GM18868 (cell line): ENCODE data around the gene SUPT20HL2.
"Not testable (repeated sequence)": the region's sequence is repeated elsewhere in the genome, so short reads cannot be mapped to it uniquely, and the experiment has no call there.

Experiments used
- ATAC-seq: cut with Tn5 transposase; IDR thresholded peaks from one replicate; pipeline ENCODE4 v1.9.1; 2021; ENCODE audit warnings: mild to moderate bottlenecking, moderate library complexity; ENCODE audit not compliant: unreplicated experiment

SUPT20HL2 gene

DNA sequence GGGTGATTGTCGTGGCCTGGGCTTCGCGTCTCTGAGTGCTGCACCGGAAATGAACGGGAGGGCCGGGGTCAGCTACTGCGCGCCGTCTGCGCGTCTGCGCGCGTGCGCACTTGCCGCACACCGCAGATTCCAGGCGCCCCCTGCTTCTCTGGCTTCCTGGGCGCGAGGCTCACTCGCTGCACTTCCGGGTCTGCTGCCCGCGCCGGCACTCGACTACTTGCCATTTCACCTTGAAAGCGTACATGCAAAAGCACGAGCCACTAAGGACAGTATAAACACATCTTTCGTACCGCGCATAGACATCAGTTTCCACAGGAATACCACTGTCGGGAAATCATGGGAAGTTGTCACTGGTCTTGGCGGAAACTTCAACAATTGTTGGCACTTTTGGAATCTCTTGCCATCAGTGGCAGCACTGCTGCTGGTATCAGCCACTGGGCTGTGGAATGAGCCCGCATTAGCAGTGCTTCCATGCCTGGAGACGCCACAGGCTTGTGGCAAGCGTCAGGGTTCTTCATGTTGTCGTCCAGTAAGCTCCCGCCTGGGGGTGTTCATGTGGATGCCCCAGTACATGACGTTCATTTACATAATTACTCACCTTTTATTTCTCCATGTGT lies at the start of gene SUPT20HL2:
SUPT20HL2 (minus strand) TSS at position 51 of the 617 bp plus-strand sequence. CDS start 754 bp downstream, outside the sequence.
- no peak for ATAC-seq

DNA sequence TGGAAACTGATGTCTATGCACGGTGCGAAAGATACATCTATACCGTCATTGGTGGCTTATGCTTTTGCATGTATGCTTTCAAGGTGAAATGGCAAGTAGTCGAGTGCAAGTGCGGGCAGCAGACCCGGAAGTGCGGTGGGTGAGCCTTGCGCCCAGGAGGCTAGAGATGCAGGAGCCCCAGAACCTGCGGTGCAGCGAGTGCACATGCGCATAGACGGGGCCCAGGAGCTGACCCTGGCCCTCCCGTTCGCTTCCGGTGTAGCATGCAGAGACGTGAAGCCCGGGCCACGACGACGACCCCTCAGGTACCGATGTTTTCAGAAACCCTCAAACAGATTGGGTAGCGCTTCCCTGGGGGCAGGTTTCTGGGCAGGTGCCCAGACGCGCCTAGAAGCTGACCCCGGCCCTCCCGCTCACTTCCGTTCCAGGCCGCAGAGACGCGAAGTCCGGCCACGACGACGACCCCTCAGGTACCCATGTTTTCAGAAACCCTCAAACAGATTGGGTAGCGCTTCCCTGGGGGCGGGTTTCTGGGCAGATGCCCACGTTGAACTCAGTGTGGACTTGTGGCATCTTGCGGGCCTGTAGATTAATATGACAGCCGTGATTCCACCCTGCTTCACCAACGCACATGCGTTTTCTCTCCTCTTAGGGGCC lies 48.3 kb upstream of the SUPT20HL2 start:
- not testable (repeated sequence) for ATAC-seq

DNA sequence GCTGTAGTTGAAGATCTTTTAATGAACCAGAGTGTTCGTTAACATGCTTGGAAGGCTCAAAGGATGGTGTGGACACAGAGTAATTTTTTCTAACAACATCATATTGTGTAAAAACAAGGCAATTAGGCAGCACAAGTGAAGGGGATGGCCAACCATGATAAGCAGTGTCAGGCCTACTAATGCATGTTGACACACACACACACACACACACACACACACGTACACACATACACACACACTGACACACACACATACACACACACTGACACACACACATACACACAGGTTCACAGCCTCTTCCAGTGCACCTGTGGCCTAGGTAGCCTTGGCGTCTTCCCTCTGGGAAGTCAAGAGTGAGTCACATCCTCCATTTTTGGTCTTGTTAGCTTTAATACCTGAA lies 46.4 kb upstream of the SUPT20HL2 start, which contains the start of gene SUPT20HL1:
SUPT20HL1 (plus strand) TSS at position 368 of the 400 bp plus-strand sequence. CDS start 2,122 bp downstream, outside the sequence.
- ATAC-seq, result no peak

DNA sequence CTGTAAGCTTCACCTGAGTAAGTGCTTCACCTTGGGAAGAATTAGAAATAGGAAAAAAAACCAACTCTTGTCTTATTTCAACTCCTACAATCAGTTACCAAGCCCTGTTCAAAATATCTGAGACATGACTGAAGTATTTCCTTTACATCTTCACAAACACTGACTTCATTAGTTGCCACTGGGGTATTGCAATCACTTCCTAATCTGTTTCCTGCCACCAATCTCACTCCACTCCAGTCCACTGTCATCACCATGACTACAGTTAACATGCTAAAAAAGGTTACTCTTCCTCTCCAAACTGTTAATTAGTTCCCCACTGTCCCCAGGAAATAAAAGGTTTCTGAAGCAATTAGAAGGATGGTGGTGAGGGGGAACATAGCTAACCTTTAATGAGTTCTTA lies 43.2 kb upstream of the SUPT20HL2 start:
- no peak for ATAC-seq

GRCh38 chrX:24355095-24355494 lies 41.2 kb upstream of the SUPT20HL2 start:
- ATAC-seq, result no peak

GRCh38 chrX:24350217-24350616 lies 36.3 kb upstream of the SUPT20HL2 start:
- no peak for ATAC-seq

DNA sequence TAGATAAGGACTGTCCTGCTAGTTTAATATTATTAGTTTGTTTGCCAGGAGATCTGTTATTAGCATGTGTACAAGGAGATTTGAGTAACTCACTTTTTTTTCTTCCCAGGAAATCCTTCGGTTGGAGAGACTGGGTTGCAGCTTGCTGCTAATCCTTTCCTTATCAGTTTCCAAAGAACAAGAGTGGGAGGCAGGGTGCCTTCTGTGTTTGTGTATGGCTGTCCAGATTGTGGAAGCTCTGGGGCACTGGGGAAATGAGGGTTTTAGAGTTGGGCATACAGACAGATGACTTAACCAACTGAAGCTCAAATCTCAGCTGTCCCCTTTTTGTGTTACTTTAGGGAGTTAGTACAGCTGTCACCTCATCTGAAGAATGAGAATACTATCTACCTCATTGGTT lies 34.0 kb upstream of the SUPT20HL2 start:
- no peak for ATAC-seq

GRCh38 chrX:24343719-24344118 lies 29.9 kb upstream of the SUPT20HL2 start:
- no peak for ATAC-seq

- ATAC-seq, result no peak
Measured at GRCh38 chrX:24341795-24342194, 27.9 kb upstream of the SUPT20HL2 start.

- ATAC-seq, result no peak
Measured at GRCh38 chrX:24340501-24340900, 26.6 kb upstream of the SUPT20HL2 start.

GRCh38 chrX:24339911-24340310 lies 26.0 kb upstream of the SUPT20HL2 start:
- no peak for ATAC-seq

DNA sequence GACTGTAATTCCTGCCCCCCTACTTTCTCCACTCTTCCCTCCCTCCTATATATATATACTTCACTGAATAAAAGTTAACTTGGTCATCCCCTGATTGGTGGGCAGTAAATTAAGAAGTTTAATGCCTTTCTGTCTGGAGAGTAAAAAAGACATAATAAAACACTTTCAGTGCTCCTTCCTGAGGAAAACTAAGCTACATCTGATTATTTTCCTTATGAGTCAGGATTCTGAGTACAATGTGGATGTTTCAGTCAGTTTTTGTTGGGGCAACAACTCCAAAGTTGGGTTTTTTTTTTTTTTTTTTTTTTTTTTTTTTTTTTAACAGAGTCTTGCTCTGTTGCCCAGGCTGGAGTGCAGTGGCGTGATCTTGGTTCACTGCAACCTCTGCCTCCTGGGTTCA lies 22.0 kb upstream of the SUPT20HL2 start:
- no peak for ATAC-seq

DNA sequence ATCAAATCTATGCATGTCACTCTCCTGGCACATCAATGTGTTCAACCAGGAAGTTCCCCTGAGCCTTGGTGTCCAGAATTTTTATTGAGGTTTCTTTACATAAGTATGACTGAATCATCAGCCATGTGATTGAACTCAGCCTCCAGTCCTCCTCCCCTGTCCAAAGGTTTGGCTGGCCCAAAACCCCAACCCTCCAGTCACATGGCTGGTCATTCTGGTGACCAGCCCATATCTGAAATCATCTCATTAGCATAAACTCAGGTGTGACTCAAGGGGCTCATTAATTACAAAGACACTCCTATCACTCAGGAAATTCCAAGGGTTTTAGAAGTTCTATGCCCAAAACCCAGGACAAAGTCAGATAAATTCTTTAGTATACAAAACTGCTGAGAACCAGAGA lies 20.6 kb upstream of the SUPT20HL2 start:
- ATAC-seq, result no peak

DNA sequence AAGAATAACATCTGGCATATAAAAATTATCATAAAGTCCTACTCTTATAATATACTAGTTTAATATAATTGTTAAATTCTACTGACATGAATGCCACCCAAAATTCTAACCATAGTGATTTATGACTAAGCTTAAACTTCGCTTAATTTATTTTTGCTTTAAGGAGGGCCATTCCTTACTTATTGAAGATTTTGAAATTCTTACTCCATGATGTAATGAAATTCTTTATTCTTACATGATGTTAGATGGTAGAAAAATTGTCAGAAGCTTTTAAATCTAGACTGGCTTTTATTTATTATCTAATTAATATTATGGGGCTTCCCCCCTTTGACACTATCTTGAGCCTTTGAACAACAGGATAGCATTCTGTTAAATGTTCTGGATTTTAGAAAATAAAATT lies 19.5 kb upstream of the SUPT20HL2 start:
- no peak for ATAC-seq

- no peak for ATAC-seq
Measured at GRCh38 chrX:24332878-24333277, 19.0 kb upstream of the SUPT20HL2 start.

- ATAC-seq, result no peak
Measured at GRCh38 chrX:24325231-24325630, 11.4 kb upstream of the SUPT20HL2 start.

- no peak for ATAC-seq
Measured at GRCh38 chrX:24321741-24322395, 8.0 kb upstream of the SUPT20HL2 start.

DNA sequence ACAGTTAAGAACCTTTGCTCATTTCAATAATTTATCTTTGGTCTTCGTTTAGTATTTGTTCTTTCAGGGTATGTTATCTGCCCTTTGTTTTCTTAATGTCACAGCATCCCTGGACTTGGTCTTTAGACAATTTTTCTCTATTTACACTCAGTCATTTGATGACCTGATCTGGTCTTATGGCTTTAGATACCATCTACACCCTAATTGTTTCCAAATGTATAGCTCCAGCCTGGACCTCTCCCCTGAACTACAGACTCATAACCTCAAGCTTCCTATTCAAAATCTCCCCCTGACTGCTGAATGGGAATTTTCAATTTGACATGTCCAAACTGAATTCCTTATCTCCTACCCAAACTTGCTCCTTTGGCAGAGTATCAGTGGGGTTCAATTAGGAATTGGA lies 3.7 kb upstream of the SUPT20HL2 start:
- no peak for ATAC-seq

GRCh38 chrX:24316111-24316510 lies 2.2 kb upstream of the SUPT20HL2 start:
- no peak for ATAC-seq

DNA sequence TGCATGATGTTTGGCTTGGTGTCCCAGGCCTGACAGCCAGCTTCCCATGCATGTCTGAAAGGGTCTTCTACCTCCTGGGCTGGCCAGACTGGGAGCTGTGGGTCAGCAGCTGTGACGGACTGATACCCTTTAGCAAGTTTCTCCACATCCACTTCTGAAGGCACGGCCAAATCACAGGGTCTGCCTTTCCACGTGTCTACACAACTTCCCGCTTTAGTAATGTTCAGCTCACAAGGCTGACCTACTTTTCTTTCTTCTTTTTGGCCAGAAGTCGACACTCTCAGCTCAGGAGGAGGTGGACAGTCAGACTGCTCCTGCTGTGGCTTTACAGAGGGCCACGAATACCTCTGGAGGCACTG lies 1.6 kb downstream of the SUPT20HL2 start:
- ATAC-seq, result not testable (repeated sequence)

DNA sequence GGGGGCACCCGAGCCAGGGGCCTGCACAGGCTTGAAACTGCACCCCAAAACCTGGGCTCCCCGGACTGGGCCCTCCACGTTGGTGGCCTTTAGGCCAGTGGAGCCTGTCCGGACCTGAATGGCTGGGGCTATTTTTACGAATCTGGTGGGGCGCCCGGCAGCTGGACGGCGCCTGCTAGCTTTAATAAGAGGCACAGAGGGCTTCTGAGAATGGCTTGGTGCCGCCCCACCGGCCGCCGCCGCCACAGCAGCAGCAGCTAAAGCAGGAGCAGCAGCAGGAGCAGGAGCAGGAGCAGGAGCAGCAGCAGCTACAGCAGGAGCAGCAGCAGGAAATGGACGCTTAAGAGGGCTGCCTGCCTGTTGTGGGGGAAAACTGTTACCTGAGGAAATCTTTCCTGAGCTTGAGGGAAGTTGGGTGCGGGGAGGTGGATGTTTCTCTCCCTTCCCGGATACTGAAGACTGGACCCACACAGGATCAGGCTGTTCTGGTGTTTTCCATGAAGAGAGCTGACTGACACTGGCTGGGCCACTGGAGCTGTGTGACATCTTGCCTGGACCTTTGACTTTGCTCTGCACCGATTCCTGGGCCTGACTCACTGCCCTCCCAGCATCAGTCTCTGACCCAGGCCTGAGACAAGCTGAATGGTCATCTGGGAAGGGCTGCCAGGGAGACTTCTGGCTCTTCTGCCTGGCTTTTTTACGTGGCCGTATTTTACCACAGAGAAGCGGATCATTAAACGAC lies 2.2 kb downstream of the SUPT20HL2 start:
- not testable (repeated sequence) for ATAC-seq
